Spleen (tissue), 7 donors: Measurements from ENCODE around the gene BRINP3.

Experiments
- POLR2A ChIP-seq, 3 donors: fragments of 450-650 bp; IDR thresholded peaks; one replicate each; pipeline ENCODE4 v1.5.1; 2017; ENCODE audit warnings: antibody characterized with exemption in 3 of 3, mild to moderate bottlenecking in 1 of 3
- TF ChIP-seq, protein P1 (sequence below), 11 experiments: fragments of 200-600 bp in 7 of 11; fragments of 450-650 bp in 4 of 11; sonication (generic) in 4 of 11; IDR thresholded peaks in 8 of 11; conservative IDR thresholded peaks in 3 of 11; 1 replicate in 7 of 11; 2 replicates in 4 of 11; pipeline versions ENCODE4 v1.4.0 to v1.8.0; 2016 to 2021; ENCODE audit warnings: antibody characterized with exemption in 11 of 11, inconsistent platforms in 4 of 11, mild to moderate bottlenecking in 1 of 11
- donor health status: DM: no; HTN: no; CAD: no; lungs with moderate emphysema.
- donor health status: DM: no; HTN: no; CAD: no.
- donor health status: DM: no; HTN: no; CAD: no.

DNA sequence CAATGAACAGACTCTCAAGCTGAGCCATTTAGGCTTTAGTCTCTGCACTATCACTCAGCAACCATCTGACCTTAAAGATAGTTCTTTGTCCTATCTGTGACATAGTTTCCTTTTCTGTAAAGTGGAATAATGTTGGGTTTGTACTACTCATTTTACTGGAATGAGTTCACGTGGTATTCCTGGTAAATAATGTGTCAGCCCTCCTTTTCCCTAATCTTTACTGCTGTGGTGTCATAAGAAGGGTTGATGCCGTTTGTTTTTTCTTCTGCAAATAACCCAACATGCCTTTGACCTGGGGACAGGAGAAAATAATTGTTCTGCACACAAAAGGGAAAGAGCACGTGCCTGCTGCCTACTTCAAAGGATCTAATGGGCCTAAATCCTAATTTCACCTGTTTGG lies 297.8 kb downstream of the BRINP3 start:
- TF ChIP-seq, protein P1, sequence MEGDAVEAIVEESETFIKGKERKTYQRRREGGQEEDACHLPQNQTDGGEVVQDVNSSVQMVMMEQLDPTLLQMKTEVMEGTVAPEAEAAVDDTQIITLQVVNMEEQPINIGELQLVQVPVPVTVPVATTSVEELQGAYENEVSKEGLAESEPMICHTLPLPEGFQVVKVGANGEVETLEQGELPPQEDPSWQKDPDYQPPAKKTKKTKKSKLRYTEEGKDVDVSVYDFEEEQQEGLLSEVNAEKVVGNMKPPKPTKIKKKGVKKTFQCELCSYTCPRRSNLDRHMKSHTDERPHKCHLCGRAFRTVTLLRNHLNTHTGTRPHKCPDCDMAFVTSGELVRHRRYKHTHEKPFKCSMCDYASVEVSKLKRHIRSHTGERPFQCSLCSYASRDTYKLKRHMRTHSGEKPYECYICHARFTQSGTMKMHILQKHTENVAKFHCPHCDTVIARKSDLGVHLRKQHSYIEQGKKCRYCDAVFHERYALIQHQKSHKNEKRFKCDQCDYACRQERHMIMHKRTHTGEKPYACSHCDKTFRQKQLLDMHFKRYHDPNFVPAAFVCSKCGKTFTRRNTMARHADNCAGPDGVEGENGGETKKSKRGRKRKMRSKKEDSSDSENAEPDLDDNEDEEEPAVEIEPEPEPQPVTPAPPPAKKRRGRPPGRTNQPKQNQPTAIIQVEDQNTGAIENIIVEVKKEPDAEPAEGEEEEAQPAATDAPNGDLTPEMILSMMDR (IDR thresholded peaks at IDR 0.05 in 8 of 11, conservative IDR thresholded peaks at IDR 0.05 in 3 of 11): no peak
- no peak for TF ChIP-seq POLR2A (IDR thresholded peaks at IDR 0.05)
